AG04449 (cell line): ENCODE data around the gene DDX4.

Source experiments
- CTCF ChIA-PET: fragments of 350-600 bp; formaldehyde crosslinking; extraction: SDS; loops from one replicate; lab custom pipeline; 2021; ENCODE audit warnings: antibody characterized with exemption; lab: Yijun Ruan, JAX
- POLR2A ChIA-PET: fragments of 400-600, 350-600 bp; formaldehyde crosslinking; extraction: SDS; loops from one replicate; lab custom pipeline; 2020; ENCODE audit warnings: antibody characterized with exemption, inconsistent platforms; lab: Yijun Ruan, JAX
- DNase-seq: peaks from one replicate; pipeline ENCODE4 v3.0.0-alpha.2; 2010; ENCODE audit warnings: low read depth, low spot score
- H3K4me3 ChIP-seq: 2 replicates; pipeline ENCODE4 v1.5.1; 2011; ENCODE audit warnings: low read depth, mild to moderate bottlenecking, control low read depth, low read length
- TF ChIP-seq, protein P1 (sequence below): IDR thresholded peaks from one replicate; pipeline ENCODE4 v1.5.1; 2011; ENCODE audit warnings: mild to moderate bottlenecking, moderate library complexity, low read length, control low read depth, inconsistent platforms; ENCODE audit not compliant: insufficient read depth; ENCODE audit errors: missing control alignments

The DDX4 gene

GRCh38 chr5:55841976-55842375 lies 104.1 kb downstream of the DDX4 start:
- TF ChIP-seq, protein P1, sequence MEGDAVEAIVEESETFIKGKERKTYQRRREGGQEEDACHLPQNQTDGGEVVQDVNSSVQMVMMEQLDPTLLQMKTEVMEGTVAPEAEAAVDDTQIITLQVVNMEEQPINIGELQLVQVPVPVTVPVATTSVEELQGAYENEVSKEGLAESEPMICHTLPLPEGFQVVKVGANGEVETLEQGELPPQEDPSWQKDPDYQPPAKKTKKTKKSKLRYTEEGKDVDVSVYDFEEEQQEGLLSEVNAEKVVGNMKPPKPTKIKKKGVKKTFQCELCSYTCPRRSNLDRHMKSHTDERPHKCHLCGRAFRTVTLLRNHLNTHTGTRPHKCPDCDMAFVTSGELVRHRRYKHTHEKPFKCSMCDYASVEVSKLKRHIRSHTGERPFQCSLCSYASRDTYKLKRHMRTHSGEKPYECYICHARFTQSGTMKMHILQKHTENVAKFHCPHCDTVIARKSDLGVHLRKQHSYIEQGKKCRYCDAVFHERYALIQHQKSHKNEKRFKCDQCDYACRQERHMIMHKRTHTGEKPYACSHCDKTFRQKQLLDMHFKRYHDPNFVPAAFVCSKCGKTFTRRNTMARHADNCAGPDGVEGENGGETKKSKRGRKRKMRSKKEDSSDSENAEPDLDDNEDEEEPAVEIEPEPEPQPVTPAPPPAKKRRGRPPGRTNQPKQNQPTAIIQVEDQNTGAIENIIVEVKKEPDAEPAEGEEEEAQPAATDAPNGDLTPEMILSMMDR: no peak
- POLR2A ChIA-PET: no interaction called here
- CTCF ChIA-PET: no interaction called here
- H3K4me3 ChIP-seq: no peak overlapping the region
- no peak for DNase-seq

GRCh38 chr5:55847837-55848236 lies 110.0 kb downstream of the DDX4 start:
- no peak for DNase-seq
- TF ChIP-seq, protein P1: no peak
- no peak overlapping the region for H3K4me3 ChIP-seq
- ChIA-PET POLR2A (no interaction called here), CTCF (no interaction called here)

- TF ChIP-seq, protein P1: no peak
- no peak for DNase-seq
- no peak overlapping the region for H3K4me3 ChIP-seq
- POLR2A ChIA-PET: no interaction called here
- CTCF ChIA-PET: no interaction called here
Observed at GRCh38 chr5:55848783-55849182, 110.9 kb downstream of the DDX4 start.

- TF ChIP-seq, protein P1: no peak
- CTCF ChIA-PET: no interaction called here
- DNase-seq: peak; percentile 61
- H3K4me3 ChIP-seq: peak within 1 kb of the TSS; percentile 40
- POLR2A ChIA-PET: interaction anchor here (0.7 to 1.0 kb wide), 2 partner anchors 18 to 281 kb away, joined by 3 to 4 read pairs; no protein-coding TSS in a partner anchor
Observed at GRCh38 chr5:55850839-55851674, 113.2 kb downstream of the DDX4 start, which contains the start of gene IL31RA. IL31RA (plus strand) TSS chr5:55851357; CDS start chr5:55851571, 214 bp downstream.

- TF ChIP-seq, protein P1: no peak
- CTCF ChIA-PET: no interaction called here
- DNase-seq: no peak
- peak overlapping the region; percentile 40 for H3K4me3 ChIP-seq
- POLR2A ChIA-PET: interaction anchor here (0.7 to 1.0 kb wide), 2 partner anchors 17 to 282 kb away, joined by 3 to 4 read pairs; no protein-coding TSS in a partner anchor
Observed at GRCh38 chr5:55851675-55851979, 113.8 kb downstream of the DDX4 start.

DNA sequence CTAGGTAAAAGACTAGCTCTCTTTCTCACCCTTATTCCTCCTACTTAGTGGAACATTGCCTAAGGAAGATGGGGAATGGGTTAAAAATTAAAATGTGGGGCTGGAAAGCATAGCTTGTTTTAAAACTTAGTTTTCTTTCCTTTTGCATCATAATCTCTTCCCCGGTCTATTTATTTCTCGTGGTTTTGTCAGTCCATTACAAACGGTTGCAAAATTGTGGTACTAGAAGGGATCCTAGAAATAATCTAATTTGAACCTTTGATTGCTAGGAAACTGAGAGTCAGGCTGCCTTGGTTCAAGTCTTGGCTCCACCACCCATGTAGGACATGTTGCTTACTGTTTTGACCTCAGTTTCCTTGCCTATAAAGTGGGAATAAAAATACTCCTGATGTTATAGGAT lies 114.6 kb downstream of the DDX4 start:
- ChIA-PET CTCF (interaction anchor here (1.2 kb wide), 1 partner anchor 83 kb away, joined by 3 read pairs; no protein-coding TSS in a partner anchor), POLR2A (no interaction called here)
- DNase-seq: no peak

More for the DNA sequence above, 114.6 kb downstream of the DDX4 start:
- TF ChIP-seq, protein P1: no peak
- no peak overlapping the region for H3K4me3 ChIP-seq
